Ovary (tissue), 3 donors: Measurements from ENCODE around the gene RPGRIP1L.

Experiments used
- POLR2A ChIP-seq: fragments of 450-650 bp; IDR thresholded peaks from one replicate; pipeline ENCODE4 v1.6.1; 2017; ENCODE audit warnings: antibody characterized with exemption, mild to moderate bottlenecking, moderate library complexity
- TF ChIP-seq, protein P1 (sequence below), 3 donors: fragments of 450-650 bp in 2 of 3; fragments of 200-600 bp in 1 of 3; IDR thresholded peaks; one replicate each; pipeline versions ENCODE4 v1.5.1 to v1.8.0; 2016 to 2022; ENCODE audit warnings: antibody characterized with exemption in 3 of 3, mild to moderate bottlenecking in 1 of 3
- donor health status: DM: no; HTN: no; CAD: no.

DNA sequence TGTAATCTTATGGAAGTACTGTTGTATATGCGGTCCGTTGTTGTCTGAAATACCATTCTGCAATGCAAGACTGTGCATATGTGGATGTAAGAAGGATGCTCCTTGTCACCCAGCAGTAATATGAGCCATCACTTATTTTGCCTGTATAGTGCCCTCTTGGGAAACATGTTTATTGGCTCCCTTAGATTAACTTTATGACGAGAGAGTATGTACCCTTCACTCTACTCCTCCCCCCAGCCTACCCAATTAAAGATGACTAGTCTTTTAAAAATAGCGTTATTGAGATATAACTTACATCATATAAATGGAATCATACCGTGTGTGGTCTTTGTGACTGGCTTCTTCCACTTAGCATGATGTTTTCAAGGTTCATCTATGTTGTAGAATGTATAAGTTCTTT is 33.9 kb upstream of the RPGRIP1L start:
- TF ChIP-seq, protein P1, sequence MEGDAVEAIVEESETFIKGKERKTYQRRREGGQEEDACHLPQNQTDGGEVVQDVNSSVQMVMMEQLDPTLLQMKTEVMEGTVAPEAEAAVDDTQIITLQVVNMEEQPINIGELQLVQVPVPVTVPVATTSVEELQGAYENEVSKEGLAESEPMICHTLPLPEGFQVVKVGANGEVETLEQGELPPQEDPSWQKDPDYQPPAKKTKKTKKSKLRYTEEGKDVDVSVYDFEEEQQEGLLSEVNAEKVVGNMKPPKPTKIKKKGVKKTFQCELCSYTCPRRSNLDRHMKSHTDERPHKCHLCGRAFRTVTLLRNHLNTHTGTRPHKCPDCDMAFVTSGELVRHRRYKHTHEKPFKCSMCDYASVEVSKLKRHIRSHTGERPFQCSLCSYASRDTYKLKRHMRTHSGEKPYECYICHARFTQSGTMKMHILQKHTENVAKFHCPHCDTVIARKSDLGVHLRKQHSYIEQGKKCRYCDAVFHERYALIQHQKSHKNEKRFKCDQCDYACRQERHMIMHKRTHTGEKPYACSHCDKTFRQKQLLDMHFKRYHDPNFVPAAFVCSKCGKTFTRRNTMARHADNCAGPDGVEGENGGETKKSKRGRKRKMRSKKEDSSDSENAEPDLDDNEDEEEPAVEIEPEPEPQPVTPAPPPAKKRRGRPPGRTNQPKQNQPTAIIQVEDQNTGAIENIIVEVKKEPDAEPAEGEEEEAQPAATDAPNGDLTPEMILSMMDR (IDR thresholded peaks at IDR 0.05): no peak
- TF ChIP-seq POLR2A: no peak
